ENCODE data around the gene BNIP5.

Gene BNIP5

DNA sequence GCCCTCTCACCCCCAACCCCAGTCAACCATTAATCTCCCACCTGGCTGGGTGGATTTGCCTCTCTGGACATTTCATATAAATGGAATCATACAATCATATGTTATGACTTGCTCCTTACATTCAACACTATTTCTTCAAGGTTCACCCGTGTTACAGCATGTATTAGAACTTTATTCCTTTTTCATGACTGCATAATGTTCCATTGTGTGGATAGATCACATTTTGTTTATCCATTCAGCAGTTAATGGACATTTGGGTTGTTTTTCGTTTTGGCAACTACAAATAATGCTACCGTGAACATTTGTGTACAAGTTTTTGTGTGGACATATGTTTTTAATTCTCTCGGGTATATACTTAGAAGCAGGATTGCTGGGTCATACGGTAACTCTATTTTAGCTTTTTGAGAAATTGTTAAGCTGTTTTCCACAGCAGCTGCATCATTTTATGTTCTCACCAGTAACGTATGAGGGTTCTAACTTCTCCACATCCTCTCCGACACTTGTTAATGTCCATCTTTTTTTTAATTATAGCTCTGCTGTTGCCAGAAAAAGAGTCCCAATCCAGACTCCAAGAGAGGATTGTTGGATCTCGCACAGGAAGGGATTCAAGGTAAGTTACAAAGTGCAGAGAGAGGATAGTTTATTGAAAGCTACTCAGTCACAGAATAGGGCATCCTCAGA is 15.9 kb upstream of the BNIP5 start:
- Histone ChIP-seq H3K27ac (no peak overlapping the region), H3K9ac (ENCODE audit: insufficient read length) (no peak overlapping the region), H3K36me3 (ENCODE audit: insufficient read depth, low read length) (no peaks in the 10 kb centered on the region), H3K4me3 (no peak overlapping the region), H3K9me3 (ENCODE audit: low read depth, low read length) (no peaks in the 10 kb centered on the region)
- TF ChIP-seq FOXP2 (optimal IDR thresholded peaks at IDR 0.05; ENCODE audit: control extremely low read depth, extremely low read length, insufficient read depth) (no peak), POLR2AphosphoS5 (IDR thresholded peaks at IDR 0.05; ENCODE audit: borderline replicate concordance, low read depth, low read length) (no peak), EZH2 (IDR thresholded peaks at IDR 0.05) (no peak)
- DNase-seq (ENCODE audit: low read depth, low spot score) = no peak

GRCh38 chr6:36350681-36351571 is 14.2 kb upstream of the BNIP5 start:
- H3K36me3 ChIP-seq (ENCODE audit: insufficient read depth, low read length) = no peaks in the 10 kb centered on the region
- TF ChIP-seq EZH2 (IDR thresholded peaks at IDR 0.05) (no peak), FOXP2 (optimal IDR thresholded peaks at IDR 0.05; ENCODE audit: control extremely low read depth, extremely low read length, insufficient read depth) (no peak), POLR2AphosphoS5 (IDR thresholded peaks at IDR 0.05; ENCODE audit: borderline replicate concordance, low read depth, low read length) (no peak)
- DNase-seq (ENCODE audit: low read depth, low spot score) = no peak
- no peak overlapping the region for H3K27ac ChIP-seq
- H3K4me3 ChIP-seq = no peak overlapping the region
- no peak overlapping the region for H3K9ac ChIP-seq (ENCODE audit: insufficient read length)
- no peaks in the 10 kb centered on the region for H3K9me3 ChIP-seq (ENCODE audit: low read depth, low read length)

DNA sequence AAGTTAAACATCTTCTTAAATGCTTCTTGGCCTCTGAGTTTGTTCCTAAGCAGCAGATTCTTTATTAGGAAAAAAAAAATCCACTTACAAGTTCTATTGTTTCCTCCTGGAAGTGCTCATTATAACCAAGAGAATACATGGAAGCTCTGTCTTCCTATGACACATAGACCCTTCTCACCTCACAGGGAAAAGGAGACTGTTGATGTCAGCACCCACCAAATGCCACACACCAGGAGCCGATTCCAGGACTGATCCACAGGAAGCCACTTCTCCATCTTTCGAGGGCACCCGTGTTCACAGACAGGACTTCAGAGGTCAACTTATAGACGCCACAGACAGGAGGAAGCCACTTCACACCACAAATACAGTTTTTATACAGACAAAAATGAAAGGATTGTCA is 13.4 kb upstream of the BNIP5 start:
- H3K9ac ChIP-seq (ENCODE audit: insufficient read length) = no peak overlapping the region
- H3K9me3 ChIP-seq (ENCODE audit: low read depth, low read length) = no peaks in the 10 kb centered on the region
- no peak for DNase-seq (ENCODE audit: low read depth, low spot score)
- no peak overlapping the region for H3K27ac ChIP-seq
- TF ChIP-seq POLR2AphosphoS5 (IDR thresholded peaks at IDR 0.05; ENCODE audit: borderline replicate concordance, low read depth, low read length) = no peak
- TF ChIP-seq FOXP2 (optimal IDR thresholded peaks at IDR 0.05; ENCODE audit: control extremely low read depth, extremely low read length, insufficient read depth) = no peak
- no peak for TF ChIP-seq EZH2 (IDR thresholded peaks at IDR 0.05)
- H3K4me3 ChIP-seq = no peak overlapping the region
- H3K36me3 ChIP-seq (ENCODE audit: insufficient read depth, low read length) = no peaks in the 10 kb centered on the region

GRCh38 chr6:36349240-36349639 is 12.6 kb upstream of the BNIP5 start:
- H3K9ac ChIP-seq (ENCODE audit: insufficient read length) = no peak overlapping the region
- DNase-seq (ENCODE audit: low read depth, low spot score) = no peak
- TF ChIP-seq EZH2 (IDR thresholded peaks at IDR 0.05) (no peak), FOXP2 (optimal IDR thresholded peaks at IDR 0.05; ENCODE audit: control extremely low read depth, extremely low read length, insufficient read depth) (no peak), POLR2AphosphoS5 (IDR thresholded peaks at IDR 0.05; ENCODE audit: borderline replicate concordance, low read depth, low read length) (no peak)

GRCh38 chr6:36347621-36348020 is 10.9 kb upstream of the BNIP5 start:
- H3K9ac ChIP-seq (ENCODE audit: insufficient read length) = no peak overlapping the region
- no peaks in the 10 kb centered on the region for H3K36me3 ChIP-seq (ENCODE audit: insufficient read depth, low read length)
- DNase-seq (ENCODE audit: low read depth, low spot score) = no peak
- H3K27ac ChIP-seq = no peak overlapping the region
- TF ChIP-seq EZH2 (IDR thresholded peaks at IDR 0.05) (no peak), FOXP2 (optimal IDR thresholded peaks at IDR 0.05; ENCODE audit: control extremely low read depth, extremely low read length, insufficient read depth) (no peak), POLR2AphosphoS5 (IDR thresholded peaks at IDR 0.05; ENCODE audit: borderline replicate concordance, low read depth, low read length) (no peak)
- no peaks in the 10 kb centered on the region for H3K9me3 ChIP-seq (ENCODE audit: low read depth, low read length)
- H3K4me3 ChIP-seq = no peak overlapping the region

More at GRCh38 chr6:36349240-36349639, 12.6 kb upstream of the BNIP5 start:
- Histone ChIP-seq H3K36me3 (ENCODE audit: insufficient read depth, low read length) (no peaks in the 10 kb centered on the region), H3K4me3 (no peak overlapping the region), H3K9me3 (ENCODE audit: low read depth, low read length) (no peaks in the 10 kb centered on the region), H3K27ac (no peak overlapping the region)

DNA sequence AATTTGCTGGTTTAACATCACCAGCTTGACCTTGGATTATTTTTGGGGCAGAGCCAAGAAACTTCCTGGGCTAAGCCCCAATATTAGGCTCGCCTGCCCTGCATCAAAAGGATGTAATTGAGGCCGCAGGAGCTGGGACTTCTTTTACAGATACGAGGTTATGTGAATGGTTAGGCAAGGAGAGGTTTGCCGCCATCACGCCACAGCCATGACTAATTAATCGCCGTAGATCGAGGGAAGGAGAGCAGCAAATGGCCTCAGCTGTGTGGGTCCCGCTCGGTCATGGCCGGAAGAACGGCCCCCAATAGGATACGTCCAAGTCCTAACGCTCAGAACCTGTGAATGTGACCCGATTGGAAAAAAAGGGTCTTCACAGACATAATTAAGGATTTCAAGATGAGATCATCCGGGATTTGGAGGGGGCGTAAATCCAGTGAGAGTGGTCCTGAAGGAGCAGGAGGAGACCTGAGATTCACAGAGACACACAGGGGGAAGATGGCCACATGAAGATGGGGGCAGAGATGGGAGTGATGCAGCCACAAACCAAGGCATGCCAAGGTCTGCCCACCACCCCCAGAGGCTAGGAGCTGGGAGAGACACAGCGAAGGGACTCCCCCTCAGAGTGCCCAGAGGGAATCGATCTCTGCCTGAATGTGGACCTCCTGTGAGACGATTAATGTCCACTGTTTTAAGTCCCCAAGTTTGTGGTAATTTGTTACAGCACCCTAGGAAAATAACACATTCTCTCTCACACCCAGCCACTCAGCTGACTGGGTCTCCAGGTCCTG is 10.0 kb upstream of the BNIP5 start:
- Histone ChIP-seq H3K27ac (no peak overlapping the region), H3K36me3 (ENCODE audit: insufficient read depth, low read length) (no peaks in the 10 kb centered on the region), H3K9ac (ENCODE audit: insufficient read length) (no peak overlapping the region), H3K9me3 (ENCODE audit: low read depth, low read length) (no peaks in the 10 kb centered on the region), H3K4me3 (no peak overlapping the region)
- DNase-seq (ENCODE audit: low read depth, low spot score) = no peak
- TF ChIP-seq EZH2 (IDR thresholded peaks at IDR 0.05) = no peak
- TF ChIP-seq FOXP2 (optimal IDR thresholded peaks at IDR 0.05; ENCODE audit: control extremely low read depth, extremely low read length, insufficient read depth) = no peak
- TF ChIP-seq POLR2AphosphoS5 (IDR thresholded peaks at IDR 0.05; ENCODE audit: borderline replicate concordance, low read depth, low read length) = no peak

DNA sequence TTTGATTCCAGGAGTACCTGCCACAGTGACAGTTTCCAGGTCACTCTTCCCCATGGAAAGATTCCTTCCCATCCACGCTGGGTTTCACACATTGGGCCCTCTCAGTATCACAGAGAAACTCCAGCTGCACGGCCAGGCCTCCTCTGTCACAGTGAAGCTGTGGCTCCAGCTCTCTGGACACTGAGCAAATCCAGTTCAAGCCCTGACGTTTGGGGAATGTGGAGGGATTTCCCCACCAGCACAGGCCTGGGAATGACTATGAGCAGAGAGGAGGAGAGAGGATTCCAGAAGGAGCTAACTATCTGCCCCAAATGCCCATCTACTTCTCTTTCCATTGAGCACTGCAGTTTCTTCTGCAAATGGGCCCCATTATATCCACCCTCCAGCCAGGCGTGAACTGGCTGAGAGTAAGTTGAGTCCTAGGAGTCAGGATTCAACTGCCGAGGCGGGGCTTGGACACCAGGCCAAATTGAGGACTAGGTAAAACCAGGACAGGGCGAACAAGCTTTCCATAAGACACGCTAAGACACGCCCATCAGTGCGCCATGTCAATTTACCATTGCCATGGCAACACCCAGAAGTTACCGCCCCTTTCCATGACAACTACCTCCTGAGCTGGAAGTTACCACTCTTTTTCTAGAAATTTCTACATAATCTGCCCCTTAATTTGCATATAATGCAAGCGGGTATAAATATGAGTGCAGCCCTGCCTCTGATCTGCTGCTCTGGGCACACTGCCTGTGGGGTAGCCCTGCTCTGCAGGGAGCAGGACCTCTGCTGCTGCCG is 9.2 kb upstream of the BNIP5 start:
- Histone ChIP-seq H3K9me3 (ENCODE audit: low read depth, low read length) (no peaks in the 10 kb centered on the region), H3K4me3 (no peak overlapping the region), H3K36me3 (ENCODE audit: insufficient read depth, low read length) (no peaks in the 10 kb centered on the region), H3K9ac (ENCODE audit: insufficient read length) (no peak overlapping the region), H3K27ac (no peak overlapping the region)
- no peak for DNase-seq (ENCODE audit: low read depth, low spot score)
- no peak for TF ChIP-seq POLR2AphosphoS5 (IDR thresholded peaks at IDR 0.05; ENCODE audit: borderline replicate concordance, low read depth, low read length)
- TF ChIP-seq FOXP2 (optimal IDR thresholded peaks at IDR 0.05; ENCODE audit: control extremely low read depth, extremely low read length, insufficient read depth) = no peak
- no peak for TF ChIP-seq EZH2 (IDR thresholded peaks at IDR 0.05)
